Fibroblast of the aortic adventitia (primary cell): ENCODE results near the gene HIPK4. TPM values are rescaled to one million over a fixed set of nuclear protein-coding genes. Genes with fewer than 3 reads are reported as not detected.

ENCODE experiments used
- DNase-seq: peaks from one replicate; pipeline ENCODE4 v3.0.0-alpha.2; 2010; ENCODE audit warnings: low read depth
- H3K4me3 ChIP-seq: 2 replicates; pipeline ENCODE4 v1.5.1; 2011; ENCODE audit warnings: low read depth, mild to moderate bottlenecking, control low read depth, low read length, moderate library complexity
- total RNA-seq: library from RNA; depleted of rRNA; stranded (reverse); fragments of >200 nt; gene quantifications from 2 replicates; pipeline ENCODE4 v1.2.3, GENCODE V29; 2012; ENCODE audit warnings: low replicate concordance
- TF ChIP-seq, protein P1 (sequence below): IDR thresholded peaks from 2 replicates; pipeline ENCODE4 v1.5.1; 2011; ENCODE audit warnings: mild to moderate bottlenecking, low read length, control low read depth, inconsistent platforms; ENCODE audit not compliant: insufficient read depth

Gene HIPK4
- total RNA-seq, 1 donor = 0.18 TPM

DNA sequence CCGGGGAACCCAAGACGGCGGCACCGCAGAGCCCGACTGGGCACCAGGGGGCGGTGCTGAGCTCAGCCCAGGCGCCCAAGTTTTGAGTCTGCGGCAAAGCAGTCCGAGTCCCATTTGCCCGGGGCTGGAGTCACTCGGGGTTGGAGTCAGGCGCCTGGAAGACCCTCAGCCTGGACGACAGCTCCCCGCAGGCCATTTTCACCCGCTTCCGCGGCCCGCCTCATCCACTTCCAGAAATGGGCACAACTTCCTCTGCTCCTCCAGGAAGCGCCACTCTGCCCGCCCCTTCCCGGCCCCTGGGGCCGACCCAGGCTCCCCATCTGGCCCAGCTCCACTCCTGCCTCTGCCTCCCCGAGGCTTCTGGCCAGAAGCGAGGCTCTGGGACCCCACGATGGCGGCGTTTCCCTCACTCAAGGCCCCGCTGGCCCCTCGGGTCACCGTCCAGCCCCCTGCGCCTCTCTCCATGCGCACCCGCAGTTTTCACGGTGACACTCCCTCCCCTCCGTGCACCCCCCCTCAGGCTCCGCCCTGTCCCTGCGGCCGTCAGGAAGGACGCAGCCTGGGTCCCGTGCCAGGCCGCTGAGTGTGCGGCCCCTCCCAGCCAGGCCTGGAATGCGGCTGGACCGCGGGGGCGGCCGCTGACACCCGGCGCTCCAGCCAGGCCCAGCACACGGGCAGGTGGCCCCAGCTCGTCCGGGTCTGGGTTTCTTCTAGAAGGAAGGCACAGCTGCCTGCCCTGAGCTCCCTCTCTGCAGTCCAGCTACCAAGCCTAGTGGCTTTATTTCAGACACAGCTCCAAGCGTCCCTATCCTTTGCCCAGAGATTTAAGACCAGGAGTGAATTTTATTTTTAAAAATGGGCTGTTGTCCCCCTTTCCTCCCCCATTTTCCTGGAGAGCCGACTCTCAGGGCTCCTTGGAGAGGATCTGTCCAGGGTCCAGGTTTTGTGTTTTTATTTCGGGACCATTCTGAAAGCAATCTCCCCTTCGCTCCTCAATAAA lies 31.1 kb upstream of the HIPK4 start:
- H3K4me3 ChIP-seq = peak overlapping the region; percentile 75
- peak; percentile 91 for DNase-seq
- TF ChIP-seq, protein P1, sequence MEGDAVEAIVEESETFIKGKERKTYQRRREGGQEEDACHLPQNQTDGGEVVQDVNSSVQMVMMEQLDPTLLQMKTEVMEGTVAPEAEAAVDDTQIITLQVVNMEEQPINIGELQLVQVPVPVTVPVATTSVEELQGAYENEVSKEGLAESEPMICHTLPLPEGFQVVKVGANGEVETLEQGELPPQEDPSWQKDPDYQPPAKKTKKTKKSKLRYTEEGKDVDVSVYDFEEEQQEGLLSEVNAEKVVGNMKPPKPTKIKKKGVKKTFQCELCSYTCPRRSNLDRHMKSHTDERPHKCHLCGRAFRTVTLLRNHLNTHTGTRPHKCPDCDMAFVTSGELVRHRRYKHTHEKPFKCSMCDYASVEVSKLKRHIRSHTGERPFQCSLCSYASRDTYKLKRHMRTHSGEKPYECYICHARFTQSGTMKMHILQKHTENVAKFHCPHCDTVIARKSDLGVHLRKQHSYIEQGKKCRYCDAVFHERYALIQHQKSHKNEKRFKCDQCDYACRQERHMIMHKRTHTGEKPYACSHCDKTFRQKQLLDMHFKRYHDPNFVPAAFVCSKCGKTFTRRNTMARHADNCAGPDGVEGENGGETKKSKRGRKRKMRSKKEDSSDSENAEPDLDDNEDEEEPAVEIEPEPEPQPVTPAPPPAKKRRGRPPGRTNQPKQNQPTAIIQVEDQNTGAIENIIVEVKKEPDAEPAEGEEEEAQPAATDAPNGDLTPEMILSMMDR = peak; percentile 98

DNA sequence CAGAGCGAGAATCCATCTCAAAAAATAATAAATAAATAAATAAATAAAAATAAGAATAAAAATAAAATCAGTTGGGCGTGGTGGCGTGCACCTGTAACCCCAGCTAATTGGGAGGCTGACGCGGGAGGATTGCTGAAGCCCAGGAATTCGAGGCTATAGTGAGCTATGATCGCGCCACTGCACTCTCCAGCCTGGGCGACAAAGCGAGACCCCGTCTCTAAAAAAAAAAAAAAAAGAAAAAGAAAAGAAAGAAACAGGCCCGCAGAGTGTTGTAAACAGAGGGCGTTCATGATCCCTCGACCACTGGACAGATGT lies 30.4 kb upstream of the HIPK4 start:
- TF ChIP-seq, protein P1 = no peak
- no peak for DNase-seq
- peak overlapping the region; percentile 75 for H3K4me3 ChIP-seq

DNA sequence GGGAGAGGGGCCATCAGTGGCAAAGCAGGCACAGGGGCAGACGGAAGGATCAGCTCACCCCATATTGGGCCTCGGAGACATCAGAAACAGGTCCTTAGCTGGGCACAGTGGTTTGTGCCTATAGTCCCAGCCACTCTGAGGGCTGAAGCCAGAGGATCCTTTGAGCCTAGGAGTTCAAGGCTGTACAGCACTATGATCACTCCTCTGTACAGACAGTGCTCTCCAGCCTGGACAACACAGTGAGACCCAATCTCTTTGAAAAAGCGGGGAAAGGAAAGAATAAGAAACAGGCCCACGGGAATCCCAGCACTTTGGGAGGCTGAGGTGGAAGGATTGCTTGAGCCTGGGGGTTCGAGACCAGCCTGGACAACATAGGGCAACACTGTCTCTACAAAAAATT lies 29.8 kb upstream of the HIPK4 start:
- H3K4me3 ChIP-seq = no peak overlapping the region
- DNase-seq = no peak
- TF ChIP-seq, protein P1 = no peak

DNA sequence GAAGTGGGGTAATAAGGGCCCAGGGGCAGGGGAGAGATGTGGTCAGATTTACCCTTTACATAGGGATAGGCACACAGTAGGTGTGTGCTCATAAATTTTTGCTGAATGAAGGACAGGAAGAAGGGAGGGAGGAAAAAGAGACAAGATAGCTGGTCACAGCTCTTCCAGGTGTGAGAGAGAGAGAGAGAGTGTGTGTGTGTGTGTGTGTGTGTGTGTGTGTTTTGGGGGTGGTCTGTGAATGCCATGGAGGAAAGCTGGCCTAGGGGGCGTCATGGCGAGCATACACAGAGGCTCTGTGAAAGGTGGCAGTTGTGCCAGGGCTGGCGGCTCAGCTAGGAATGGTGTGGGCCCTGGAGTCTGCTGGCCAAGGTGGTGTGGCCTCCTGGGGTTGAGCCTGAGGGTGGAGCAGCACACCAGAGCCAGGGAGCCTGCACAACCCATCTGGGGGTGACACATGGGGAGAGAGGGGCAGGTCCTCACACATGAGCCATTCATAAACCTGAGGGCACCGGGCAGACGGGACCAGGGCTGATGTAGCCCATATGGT lies 29.2 kb upstream of the HIPK4 start:
- DNase-seq = no peak
- TF ChIP-seq, protein P1 = no peak
- H3K4me3 ChIP-seq = no peak overlapping the region

DNA sequence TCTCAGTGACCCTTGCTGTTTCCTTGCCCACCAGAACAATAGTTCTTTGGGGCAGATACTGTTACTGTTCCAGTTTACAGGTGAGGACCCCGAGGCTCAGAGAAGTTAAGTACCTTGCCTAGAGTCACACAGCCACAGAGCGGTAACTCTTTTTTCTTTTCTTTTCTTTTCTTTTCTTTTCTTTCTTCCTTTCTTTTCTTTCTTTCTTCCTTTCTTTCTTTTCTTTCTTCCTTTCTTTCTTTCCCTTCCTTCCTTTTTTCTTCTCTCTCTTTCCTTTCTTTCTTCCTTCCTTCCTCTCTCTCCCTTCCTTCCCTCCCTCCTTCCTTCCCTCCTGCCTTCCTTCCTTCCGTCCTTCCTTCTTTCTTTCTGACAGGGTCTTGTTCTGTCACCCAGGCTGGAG lies 28.1 kb upstream of the HIPK4 start:
- TF ChIP-seq, protein P1 = no peak

DNA sequence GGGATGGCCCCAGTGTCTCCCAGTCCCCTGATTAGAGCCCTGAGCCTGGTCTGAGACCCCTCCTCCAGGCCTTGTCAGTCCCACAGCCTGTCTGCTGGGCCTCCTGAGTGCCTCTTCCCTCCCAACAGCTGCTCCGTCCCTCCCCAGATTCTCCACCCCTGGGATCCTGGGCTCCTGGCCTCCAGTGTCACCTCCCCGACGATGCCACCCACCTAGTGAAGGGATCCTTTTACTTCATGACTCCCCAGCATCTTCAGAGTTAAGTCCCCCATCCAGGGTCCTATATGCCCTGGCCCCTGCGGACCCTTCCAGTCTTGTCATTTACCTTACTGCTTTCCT lies 27.6 kb upstream of the HIPK4 start:
- TF ChIP-seq, protein P1 = no peak
- H3K4me3 ChIP-seq = no peak overlapping the region
- DNase-seq = no peak

More for the DNA sequence above, 28.1 kb upstream of the HIPK4 start:
- H3K4me3 ChIP-seq = no peak overlapping the region
- DNase-seq = no peak
